Non-pigmented ciliary epithelial cell (primary cell): ENCODE results near the gene DYNLL2.
"Not testable (repeated sequence)": the region's sequence is repeated elsewhere in the genome, so short reads cannot be mapped to it uniquely, and the experiment has no call there.

ENCODE experiments used
- DNase-seq: peaks from one replicate; pipeline ENCODE4 v3.0.0-alpha.2; 2010; ENCODE audit warnings: low read depth

DYNLL2 gene

DNA sequence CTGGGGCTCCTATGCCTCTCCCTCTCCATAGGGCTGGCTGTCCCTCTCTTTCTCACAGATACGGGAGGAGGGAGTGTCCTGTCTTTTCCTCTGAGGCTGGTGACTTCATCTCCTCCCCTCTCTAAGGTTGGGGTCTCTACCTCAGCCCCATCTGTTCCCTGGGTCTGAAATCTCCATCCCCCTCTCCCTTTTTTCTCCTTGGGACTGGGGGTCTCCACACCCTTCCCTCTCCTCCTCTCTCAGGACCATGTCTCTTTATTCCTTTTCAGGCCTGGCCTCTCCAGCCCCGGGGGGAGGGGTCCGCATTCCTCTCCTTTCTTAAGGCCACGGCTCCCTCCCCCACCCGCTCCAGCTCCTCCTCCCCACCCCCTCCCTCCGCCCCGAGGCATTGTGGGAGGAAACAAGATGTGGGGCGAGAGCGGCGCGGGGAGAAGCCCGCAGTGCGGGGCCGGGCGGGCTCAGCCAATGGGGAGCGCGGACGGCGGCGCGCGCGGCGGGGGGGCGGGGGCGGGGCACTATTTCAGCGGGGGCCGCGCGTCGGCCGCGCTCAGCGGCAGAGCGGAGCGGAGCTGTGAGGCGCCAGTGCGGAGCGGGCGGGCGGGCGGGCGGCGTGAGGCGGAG lies at the start of gene DYNLL2:
Gene DYNLL2 (plus strand): TSS at position 550 of the 621 bp plus-strand sequence. CDS start 3,672 bp downstream, outside the sequence.
- DNase-seq, result peak; percentile 55

DNA sequence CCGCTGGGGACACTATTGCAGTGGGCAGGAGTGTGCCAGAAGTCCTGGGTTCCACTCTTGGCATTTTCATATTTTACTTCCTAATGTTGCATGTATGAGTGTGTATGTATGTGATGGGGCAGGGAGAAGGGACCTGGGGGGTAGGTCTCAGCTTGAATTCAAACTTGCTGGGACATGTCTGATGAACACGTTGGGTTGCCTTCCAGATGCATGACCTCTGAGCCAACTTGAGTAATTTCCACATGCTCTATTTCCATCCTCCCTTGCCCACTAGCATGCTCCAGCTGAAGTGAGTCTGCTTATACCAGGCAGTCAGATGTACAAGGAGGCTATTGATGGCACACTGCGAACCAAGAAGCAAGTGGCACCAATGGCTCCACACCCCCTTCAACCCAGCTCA lies 43.2 kb upstream of the DYNLL2 start:
- no peak for DNase-seq

DNA sequence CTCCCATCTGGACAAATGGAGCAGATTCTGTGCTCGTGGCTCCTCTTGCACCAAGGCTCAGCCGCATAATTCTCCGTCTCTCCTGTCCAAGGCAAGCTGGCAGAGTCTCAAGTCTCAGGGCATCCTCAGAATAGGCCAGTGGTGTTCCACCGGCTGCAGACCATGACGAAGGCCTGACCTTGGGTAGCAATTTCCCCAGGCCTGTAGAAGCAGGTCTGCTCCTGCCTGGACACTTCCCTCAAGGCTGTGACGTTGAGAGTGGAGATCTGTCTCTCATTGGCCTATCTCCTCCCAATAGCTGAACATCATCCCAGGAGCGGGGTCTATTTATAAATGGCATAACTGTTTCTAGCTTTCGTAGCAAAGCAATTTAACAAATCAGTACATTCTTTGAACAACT lies 42.8 kb upstream of the DYNLL2 start:
- no peak for DNase-seq

DNA sequence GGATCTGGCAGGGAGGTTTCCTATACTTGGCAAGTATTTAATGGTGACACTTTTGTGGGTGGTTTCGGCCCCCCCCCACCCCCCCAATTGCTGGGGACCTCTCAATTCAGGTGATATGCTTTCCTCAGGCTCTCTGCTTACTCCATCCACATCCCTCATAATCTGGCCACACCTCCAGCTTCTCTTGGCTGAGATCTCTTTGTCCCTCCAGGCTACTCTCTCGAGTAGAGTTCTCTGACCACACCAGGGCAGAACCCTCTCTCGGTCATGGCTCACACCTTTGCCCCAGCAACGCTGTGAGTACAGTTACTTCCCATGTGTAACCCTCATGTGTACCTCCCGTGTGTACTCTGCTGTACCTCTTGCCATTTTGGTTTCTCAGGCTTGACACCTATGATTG lies 42.1 kb upstream of the DYNLL2 start:
- no peak for DNase-seq

DNA sequence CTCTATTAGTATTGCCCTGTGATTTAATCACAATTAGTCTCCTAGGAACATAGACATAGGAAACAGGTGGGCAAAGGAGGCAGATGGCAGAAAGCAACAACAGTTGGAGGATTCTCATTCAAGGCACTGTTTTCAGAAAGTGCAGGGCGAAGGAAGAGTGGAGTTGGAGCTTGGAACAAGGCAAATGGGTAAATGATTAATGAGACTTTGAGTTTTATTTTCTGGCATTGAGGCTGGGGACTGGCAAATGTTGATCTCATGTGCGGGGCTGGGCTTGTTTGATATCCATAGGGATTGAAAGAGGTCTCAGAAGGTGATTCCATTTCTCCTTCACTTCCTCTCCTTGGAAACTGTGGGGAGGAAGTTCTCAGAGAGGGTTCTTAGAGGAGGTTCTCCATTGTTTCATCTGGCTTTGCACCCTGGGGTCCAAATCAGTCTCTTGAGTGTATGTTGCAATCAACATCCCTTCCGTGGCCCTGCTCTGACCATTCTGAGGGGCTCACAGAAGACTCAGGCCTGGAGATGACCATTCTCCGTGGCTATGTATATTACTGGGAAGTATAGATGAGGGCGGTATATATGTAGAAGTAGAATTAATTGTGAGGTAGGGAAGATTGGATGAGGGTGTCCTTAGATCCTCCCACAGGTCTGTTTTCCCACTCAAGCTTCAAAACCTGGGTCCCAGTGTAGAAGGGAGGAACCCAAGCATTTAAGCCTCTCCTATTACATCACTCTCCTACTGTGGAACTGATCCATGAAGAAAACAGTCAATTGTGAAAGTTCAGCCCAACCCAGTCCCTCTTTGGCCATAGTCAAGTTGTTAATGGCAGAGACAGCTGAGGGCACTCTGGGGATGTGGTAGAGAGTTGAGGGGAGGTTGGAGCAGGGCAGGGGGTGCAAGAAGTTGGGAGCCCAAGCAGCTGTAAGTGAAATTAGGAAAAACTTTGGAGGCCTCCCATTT lies 39.7 kb upstream of the DYNLL2 start:
- no peak for DNase-seq

DNA sequence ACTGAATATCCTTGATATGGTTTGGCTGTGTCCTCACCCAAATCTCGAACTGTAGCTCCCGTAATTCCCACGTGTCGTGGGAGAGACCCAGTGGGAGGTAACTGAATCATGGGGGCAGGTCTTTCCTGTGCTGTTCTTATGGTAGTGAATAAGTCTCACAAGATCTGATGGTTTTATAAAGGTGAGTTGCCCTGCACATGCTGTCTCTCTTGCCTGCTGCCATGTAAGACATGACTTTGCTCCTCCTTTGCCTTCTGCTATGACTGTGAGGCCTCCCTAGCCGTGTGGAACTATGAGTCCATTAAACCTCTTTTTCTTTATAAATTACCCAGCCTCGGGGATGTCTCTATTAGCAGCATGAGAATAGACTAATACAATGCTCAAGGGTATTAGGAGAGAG lies 39.0 kb upstream of the DYNLL2 start:
- DNase-seq, result not testable (repeated sequence)

DNA sequence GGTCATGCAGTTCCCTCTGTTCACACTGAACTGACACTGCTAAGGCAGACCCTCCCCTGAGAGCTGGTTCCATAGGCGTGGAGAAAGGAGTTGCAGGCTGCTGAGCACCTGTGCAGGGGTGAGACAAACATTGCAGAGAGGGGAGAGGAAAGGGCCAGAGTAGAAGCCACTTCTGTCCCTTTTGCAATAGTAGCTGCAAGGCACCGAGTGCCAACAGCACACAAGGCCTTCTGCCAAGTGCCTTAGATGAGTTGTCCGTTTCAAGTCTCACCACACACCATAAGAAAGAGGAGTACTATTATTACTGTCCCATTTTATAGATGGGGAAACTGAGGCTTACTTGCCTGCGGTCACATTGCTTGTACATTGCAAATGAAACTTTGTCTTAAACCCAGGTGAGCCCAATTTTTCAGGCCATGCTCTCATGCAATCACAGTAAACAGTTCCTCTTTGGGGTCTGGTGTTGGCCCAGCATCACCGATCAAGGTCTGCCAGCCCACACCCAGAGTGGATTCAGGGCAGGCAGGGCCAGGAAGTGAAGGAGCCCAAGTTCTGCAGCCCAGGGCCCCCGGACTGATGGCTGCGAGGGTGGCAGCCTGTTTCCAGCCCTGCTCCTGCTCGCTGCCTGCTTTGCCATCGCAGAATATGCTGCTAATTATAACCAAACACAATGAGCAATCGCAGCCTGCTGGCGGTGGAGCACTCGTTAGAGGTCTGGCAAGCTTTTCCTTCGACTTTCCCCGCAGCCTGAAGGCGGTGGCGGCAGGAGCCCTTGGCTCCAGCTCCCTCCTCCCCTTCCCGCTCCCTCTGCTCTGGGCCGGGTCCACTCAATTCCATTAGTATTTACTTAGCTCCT lies 36.8 kb upstream of the DYNLL2 start:
- DNase-seq, result no peak

DNA sequence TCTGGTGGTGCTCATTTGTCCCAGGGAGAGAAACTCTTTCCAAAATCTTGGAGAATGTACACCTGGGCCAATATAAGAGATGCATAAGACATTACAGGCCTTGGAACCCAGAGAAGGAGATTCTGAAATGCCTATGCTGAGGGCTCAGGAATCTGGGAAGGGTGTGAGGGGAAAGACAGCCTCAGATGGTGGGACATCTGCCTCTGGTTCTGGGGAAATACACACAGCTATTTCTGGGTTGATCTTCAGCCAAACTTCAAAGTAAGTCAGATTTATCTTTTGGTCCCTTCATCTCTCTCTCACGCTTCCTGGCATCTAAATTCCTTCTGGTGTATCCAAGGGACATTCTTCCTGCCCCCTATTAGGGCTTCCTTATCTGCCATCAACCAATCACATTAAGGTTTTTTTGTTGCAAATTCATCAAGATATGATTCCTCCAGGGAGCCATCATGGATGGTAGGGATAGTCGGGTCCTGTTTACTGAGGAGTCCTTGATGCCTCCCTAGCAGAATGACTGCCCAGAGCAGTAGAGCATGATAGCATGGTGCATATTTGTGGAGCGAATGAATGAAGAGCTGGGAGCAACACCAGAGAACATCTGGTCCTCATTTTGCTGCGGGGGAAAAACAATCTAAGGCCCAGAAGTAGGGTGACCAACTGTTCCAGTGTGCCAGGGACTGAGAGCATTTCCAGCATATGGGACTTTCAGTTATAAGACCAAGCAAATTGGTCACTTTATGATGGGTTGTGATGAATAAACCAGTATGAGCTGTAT lies 35.7 kb upstream of the DYNLL2 start:
- DNase-seq, result no peak

DNA sequence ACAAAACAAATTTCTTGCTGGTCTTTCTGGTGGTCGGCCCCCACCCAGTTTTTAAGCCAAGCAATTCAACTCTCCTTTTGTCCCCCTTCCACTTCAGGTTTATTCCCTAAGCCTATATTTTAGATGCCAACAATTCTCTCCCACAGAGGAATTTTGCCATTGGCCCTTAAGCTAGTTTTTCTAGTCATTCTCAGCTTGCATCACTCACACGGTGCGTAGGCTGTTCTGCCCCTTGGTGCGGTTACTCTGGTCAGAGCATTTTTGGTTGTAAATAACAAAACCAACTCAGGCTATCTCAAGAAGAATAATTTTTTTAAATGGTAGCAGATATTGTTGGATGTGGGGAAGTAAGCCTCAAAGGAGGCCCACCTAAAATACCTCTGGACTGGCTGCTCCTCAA lies 33.7 kb upstream of the DYNLL2 start:
- no peak for DNase-seq

DNA sequence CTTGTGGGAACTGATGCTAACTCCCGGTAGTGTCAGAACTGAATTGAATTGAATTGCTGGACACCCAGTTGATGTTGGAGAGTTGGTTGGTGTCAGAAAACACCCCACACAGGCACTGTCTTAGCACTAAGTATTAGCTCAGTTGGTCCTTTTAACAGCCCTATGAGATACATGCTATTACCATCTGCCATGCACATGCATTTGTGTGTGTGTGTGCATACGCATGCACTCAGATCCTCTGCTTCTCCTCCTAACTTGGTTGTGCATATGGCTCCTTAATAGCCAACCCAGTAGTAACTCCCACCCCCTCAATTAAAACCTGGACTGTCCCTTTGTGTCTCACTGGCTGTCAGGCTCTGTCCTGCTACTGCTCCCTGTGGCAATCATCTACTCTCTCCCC lies 32.3 kb upstream of the DYNLL2 start:
- DNase-seq, result no peak

DNA sequence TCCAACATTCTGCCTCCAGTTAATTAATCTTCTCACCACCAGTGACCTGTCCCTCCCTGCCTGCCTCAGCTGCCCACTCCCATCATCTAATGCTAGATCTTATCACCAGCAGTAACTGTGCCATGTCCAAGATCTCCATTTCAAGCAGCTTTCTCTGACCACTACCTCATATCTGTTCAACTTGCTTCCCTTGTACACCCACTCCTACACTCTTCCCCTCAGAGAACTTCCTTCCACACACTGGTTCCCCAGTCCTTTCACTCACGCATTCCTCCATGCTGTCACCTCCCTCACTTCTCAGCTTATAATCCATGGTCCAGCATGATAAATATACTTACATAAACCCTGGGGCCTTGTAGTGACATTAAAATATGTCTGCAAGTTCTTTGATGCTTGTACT lies 31.8 kb upstream of the DYNLL2 start:
- no peak for DNase-seq

DNA sequence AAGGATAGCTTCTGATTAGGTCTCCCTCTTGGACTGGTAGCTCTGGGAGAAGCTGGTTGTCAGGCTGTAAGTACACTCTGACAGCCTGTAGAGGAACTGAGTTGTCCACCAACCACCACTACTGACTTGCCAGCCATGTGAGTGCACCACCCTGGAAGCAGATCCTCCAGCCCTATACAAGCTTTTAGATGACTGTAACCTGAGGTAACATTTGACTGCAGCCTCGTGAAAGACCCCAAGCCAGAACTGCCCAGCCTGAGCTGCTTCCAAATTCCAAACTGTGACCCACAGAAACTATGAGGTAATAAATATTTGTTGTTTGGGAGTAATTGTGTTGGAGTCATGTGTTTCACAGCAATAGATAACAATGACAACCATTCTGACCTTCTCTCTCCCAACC lies 30.8 kb upstream of the DYNLL2 start:
- DNase-seq, result no peak

DNA sequence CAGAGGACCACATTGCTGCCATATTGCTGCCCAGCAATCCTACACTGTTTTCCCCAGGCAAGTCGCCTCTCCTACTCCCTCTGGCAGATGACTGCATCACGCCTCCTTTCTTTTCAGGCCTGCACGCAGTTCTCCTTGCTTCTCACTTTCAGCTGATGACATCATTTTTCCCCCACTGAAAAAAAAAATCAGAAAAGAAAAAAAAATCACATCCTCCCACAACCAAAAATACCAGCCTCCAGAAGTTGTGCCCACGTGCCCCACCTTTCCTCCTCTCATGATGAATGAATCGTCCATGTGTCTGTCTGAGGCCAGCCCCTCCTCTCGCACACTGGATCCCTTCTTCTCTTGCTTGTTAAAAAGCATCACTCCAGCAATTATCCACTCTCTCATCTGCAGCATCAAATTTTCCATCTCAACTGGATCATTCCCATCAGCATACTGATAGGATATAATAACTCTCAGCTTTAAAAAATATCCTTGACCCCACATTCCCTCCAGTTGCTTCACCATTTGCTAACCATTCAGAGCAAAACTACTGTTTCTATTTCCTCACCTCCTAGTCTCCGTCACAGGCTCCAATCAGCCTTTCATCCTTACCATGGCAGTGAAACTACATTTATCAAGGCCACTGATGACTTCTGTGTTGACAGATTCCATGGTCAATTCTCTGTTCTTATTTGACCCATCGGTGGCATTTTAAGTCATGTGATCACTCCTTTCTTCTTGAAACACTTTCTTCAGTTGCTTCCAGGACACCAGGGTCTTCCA lies 30.1 kb upstream of the DYNLL2 start:
- DNase-seq, result no peak

DNA sequence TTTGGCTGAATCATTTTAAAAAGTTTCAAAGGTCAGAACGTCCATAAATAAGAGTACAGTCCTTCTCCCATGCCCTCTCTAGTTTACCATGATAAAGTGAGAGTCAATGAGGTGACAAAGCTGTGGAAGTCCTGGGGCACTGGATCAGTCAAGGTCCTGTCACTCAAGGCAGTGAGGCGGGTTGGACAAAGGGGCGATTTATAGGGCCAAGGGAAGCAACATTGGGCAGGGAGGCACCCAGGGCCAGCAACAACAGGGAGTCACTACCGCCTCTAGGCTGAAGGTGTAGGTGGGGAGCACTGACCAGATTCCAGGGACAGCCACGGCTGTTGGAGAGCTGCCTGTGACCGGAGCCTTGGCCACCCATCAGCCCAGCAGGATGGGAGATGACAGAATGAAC lies 28.6 kb upstream of the DYNLL2 start:
- DNase-seq, result no peak

DNA sequence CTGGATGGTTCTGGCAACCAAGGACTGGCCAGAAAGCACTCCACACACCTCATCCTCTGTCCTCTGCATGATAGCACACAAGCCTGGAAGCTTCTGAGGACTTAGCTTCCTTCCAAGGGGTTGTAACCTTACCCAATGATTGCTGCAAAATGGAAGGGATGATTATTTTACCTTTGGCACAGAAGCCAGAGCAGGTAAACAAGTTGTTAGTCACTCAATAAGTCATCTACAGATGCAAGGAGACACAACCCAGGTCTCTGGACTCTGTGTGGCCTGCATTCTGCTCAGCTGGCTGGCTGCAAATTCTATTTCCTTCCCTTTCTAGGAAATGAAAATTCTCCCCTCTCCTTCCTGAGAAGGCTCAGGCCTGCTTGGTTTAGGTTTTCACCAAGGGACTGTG lies 26.7 kb upstream of the DYNLL2 start:
- no peak for DNase-seq

DNA sequence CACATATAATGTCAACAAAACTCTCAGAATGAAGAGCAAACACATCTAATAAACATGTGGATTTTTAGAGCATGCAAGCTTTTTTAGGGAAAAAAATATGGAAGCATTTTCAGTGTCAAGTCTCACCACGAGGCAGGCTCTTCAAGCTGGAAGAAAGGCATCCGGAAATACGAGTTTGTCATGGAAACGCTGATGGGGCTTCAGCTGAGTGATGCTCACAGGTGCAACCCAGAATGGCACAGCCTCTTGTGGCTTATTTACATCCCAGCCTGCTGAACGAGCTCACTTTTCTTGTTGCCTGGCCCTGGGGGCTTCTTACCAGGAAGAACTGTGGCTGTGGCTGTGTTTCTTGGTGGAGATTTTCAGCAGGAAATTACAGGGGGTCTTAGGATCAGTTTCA lies 24.1 kb upstream of the DYNLL2 start:
- no peak for DNase-seq

DNA sequence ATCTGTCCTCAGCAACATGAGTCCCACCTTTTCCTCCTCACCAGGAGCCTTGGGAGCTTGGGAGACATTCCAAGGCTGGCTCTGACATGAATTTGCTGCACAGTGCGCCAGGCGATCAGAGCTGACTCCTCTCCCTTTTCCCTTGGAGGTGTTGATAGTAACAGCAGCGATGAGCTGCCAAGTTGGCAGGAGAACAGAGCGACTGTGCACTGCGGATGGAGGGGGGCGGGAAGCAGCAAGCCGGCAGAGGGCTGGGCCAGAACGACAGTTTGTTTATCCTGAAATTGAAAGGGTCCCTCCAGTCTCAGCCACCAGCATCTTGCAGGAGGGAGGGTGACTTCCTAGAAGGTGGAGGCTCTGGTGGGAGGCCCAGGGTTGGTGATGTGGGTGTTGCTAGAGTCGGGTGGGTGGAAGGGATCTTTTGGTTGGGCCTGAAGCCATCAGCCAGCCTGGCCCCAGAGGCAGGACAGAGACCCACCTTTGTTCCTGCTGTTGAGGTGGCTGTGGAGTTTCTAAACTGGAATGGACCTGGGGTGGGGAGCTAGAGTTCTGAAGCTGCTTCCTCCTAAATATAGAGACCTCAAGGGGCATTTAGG lies 22.5 kb upstream of the DYNLL2 start:
- no peak for DNase-seq

DNA sequence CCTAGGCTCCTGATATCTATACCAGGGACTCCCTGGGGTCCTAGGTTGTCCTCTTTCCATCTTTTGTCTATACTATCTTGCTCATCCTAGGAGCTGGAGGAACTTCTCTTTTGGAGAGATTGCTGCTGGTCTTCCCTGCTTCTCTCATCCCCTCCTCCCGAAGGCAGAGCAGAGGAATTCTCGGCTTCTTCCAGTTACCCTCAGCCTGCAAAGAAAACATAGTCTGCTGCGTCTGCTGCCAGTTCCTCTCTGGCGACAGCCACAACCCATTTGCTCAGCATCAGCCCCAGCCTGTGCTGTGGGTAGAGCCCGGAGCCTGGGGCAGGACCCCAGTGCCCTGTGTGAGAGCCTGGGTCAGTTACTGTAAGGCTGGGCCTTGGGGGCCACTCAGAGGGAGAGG lies 21.5 kb upstream of the DYNLL2 start:
- no peak for DNase-seq

DNA sequence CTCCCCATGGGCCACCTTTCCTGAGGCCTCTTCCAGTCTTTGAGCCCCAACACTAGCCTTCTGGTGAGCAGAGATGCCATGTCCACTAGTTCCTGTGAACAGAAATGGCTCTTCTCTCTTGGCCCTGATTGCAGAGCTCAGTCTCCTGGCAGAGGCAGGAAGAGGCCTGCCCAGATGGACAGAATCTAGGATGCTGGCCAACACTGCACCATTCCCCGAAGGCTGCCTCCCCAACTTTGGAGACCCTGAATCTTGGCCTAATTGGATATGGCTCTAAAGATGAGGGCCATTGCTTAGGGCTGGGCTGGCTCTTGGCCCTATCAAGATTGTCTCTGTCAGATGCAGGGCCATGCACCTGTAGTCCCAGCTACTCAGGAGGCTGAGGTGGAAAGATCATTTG lies 18.0 kb upstream of the DYNLL2 start:
- no peak for DNase-seq

DNA sequence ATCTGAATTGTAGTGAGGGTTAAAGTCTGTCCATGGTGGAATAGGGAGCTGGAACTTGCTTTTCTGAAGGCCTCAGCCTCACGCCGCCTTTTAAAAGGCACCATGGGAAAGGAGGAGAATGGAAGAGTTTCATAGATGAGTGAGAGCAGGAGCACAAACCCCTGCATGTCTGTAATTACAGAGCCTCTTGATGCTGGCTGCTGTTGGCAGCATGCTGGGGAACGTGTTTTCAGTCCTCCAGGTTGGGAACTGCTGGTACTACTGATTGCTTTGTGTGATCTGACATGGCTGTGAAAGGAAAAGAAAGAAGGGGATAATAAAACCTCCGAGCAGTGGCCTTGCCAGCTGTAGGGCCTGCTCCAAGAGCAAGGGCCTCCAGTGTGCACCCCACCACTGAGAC lies 16.8 kb upstream of the DYNLL2 start:
- no peak for DNase-seq

DNA sequence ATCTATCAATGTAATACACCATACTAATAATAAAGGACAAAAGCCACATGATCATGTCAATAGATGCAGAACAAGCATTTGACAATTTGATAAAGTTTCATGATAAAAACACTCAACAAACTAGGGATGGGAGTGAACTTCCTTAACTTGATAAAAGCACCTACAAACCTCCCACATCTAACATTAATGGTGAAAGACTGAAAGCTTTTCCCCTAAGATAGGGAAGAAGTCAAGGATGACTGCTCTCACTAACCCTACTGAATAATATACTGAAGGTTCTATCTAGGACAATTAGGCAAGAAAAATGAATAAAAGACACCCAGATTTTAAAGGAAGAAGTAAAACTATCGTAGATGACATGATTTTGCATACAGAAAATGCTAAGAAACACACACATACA lies 10.4 kb upstream of the DYNLL2 start:
- DNase-seq, result no peak
